ENCODE measurements around the gene HOMEZ. TPM values are rescaled to one million over a fixed set of nuclear protein-coding genes. Genes with fewer than 3 reads are reported as not detected.
A peak's percentile ranks its signal among the peaks of the same experiment; 100 is the strongest.

HOMEZ gene
- total RNA-seq, 1 donor from 2014 or later: 10.4 TPM

DNA sequence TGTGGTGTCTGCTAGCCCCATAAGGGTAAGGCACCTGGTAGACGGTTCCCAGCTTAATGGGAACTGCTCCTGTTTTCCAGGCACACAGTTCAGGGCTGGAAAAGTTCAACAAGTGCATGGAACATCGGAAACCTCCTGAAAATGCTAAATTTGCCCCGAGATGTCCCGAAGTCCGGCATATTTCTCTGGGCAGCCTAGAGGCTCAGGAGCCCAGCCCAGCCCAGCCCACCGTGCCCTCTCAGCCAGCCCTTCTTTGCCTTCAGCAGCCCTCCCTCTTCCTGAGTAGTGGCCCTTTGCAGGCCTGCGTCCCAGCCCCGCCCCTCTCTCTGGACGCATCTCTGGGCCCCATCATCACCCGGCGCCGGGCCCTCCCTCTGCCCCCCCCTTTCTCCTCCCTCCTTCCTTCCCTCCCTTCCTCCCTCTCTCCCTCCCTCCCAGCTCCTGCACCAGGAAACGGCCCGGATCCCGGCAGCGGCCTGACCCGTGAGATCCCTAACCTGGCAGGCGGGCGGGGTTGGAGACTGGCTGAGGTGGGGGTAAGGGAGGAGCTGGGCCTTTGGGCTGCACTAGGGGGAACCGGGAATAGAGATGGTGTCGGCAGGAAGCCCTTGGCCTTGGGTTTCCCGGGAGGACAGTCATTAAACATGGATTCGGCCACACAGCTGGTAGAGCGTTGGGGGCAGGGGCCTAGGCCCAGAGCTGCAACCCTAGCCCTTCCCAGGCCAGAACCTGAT, 20.6 kb upstream of the HOMEZ start, which contains the start of gene BCL2L2:
TSS of gene BCL2L2 (plus strand) at position 422 of the 734 bp plus-strand sequence. CDS start 935 bp downstream, outside the sequence.
- no peak for DNase-seq (ENCODE audit: low read depth)
- peak within 1 kb of the TSS; percentile 87 for H3K4me3 ChIP-seq (ENCODE audit: low read depth, low read length)
- TF ChIP-seq, protein P1, sequence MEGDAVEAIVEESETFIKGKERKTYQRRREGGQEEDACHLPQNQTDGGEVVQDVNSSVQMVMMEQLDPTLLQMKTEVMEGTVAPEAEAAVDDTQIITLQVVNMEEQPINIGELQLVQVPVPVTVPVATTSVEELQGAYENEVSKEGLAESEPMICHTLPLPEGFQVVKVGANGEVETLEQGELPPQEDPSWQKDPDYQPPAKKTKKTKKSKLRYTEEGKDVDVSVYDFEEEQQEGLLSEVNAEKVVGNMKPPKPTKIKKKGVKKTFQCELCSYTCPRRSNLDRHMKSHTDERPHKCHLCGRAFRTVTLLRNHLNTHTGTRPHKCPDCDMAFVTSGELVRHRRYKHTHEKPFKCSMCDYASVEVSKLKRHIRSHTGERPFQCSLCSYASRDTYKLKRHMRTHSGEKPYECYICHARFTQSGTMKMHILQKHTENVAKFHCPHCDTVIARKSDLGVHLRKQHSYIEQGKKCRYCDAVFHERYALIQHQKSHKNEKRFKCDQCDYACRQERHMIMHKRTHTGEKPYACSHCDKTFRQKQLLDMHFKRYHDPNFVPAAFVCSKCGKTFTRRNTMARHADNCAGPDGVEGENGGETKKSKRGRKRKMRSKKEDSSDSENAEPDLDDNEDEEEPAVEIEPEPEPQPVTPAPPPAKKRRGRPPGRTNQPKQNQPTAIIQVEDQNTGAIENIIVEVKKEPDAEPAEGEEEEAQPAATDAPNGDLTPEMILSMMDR (conservative IDR thresholded peaks at IDR 0.05; ENCODE audit: low read depth, low read length): no peak

DNA sequence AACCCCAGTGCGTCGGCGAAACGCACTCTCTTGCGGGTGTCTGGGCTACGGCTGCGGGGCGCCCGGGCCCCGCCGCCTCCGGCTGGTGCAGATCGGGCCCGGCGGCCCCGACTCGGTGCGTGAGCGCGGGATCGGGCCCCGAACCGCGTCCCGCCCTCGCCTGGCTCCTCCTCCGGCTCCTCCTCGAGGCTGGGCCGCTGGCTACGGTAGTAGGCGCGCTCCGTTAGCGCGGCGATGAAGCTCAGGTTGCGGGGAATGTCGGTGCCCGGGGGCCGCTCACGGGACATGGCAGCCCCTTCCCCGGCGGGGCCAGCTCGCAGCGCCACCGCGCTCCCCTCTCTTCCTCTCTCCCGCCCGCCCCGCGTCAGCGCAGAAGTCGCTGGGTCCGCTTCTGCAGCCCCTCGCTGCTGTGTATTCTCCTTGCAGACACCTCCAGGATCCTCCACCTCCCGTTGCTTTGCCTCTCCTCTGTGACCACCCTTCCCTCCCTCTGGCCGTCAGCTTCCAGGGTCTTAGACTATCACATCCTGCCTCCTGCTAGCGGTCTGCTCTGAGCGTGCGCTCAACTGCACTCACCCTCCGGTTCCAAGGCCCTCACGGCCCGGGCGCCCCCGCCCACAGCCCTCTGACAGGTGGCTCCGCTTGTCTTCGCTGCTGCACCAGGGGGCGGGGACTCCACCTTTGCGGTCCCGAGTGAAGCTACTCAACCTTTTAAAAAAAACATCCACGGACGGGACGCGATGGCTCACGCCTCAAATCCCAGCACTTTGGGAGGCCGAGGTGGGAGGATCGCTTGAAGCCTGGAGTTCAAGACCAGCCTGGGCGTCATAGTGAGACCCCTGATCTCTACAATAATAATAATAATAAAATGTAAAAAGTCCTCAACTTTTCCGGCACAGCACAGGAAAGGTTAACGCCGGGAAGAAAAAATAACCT, 16.6 kb upstream of the HOMEZ start, which contains the start of gene PPP1R3E:
TSS of gene PPP1R3E (minus strand) at position 570 of the 936 bp plus-strand sequence. CDS start at position 287, 283 bp downstream.
- TF ChIP-seq, protein P1 (conservative IDR thresholded peaks at IDR 0.05; ENCODE audit: low read depth, low read length): no peak
- H3K4me3 ChIP-seq (ENCODE audit: low read depth, low read length): peak within 1 kb of the TSS; percentile 60
- DNase-seq (ENCODE audit: low read depth): no peak

DNA sequence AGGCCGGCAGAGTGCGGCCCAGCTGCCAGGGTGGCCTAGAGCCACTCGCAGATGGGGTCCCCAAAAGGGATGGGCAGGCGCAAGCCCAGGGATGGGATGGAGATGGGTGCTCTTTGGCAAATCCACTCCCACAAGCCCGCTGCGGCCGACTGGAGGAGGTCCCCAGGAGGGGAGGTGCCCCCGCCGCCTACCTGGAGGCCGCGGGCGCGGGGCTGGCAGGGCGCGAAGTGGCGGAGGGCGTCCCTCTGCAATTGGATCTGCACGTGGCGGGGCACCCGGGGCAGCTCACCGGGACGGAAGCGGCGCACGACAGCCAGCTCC, 16.0 kb upstream of the HOMEZ start:
- DNase-seq (ENCODE audit: low read depth): no peak
- TF ChIP-seq, protein P1 (conservative IDR thresholded peaks at IDR 0.05; ENCODE audit: low read depth, low read length): no peak
- H3K4me3 ChIP-seq (ENCODE audit: low read depth, low read length): peak overlapping the region; percentile 60

DNA sequence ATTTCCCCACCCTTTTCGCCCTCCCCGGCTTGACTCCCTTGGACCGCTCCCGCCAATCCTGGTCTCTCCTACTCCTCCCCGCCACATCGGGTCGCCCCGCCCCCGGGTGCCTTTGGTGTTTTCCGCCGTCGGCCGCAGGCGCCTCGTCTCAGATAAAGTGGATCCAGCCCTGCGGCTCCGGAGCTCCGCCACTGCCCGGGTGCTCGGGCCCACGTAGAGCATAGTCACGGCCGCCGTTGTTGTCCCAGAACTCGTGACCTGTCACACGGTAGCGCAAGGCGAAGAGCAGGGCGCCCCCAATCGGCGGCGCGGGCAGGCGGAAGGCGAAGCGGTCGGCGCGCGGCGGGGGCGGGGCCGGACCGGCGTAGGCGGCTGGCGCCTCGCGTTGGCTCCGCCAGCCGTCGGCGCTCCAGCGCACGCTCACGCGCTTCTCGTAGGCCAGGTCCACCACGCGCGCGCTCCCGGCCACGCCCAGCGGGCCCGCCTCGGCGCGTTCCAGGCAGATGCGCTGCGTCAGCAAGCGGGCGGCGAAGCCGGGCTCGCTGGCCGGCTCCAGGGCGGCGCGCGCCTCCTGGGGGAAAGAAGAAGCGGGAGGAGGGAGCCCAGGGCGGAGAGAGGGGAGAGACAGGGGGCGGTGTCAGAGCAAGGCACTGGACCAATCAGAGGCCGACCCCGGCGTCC, 15.5 kb upstream of the HOMEZ start:
- DNase-seq (ENCODE audit: low read depth): peak; percentile 73
- TF ChIP-seq, protein P1 (conservative IDR thresholded peaks at IDR 0.05; ENCODE audit: low read depth, low read length): peak; percentile 55
- H3K4me3 ChIP-seq (ENCODE audit: low read depth, low read length): peak overlapping the region; percentile 61

DNA sequence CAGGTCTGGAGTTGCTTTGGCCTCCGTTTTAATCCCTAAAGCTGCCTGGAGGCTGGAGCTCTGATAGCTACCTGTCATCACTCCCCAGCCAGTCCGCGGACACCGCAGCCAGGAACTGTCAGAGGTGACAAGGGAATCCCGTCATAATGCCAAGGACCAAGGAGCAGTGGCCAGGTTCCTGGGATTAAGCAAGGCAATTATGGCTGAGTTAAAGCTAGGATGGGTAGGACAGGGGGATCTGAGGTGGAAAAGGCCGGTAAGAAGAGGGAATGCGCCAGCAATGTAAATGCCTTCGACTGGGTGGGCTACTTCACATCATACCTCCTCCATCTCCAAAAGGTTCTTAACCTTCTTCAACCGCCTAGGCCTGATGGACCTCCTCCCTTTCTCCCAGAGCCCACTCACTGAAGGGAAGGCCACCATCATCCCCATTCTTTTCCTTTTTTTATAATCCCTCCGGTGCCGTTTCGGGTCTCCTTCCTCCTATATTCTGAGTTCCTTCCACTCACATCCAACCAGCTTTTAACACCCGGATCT, 14.8 kb upstream of the HOMEZ start:
- TF ChIP-seq, protein P1 (conservative IDR thresholded peaks at IDR 0.05; ENCODE audit: low read depth, low read length): no peak
- H3K4me3 ChIP-seq (ENCODE audit: low read depth, low read length): peak overlapping the region; percentile 61
- DNase-seq (ENCODE audit: low read depth): no peak

DNA sequence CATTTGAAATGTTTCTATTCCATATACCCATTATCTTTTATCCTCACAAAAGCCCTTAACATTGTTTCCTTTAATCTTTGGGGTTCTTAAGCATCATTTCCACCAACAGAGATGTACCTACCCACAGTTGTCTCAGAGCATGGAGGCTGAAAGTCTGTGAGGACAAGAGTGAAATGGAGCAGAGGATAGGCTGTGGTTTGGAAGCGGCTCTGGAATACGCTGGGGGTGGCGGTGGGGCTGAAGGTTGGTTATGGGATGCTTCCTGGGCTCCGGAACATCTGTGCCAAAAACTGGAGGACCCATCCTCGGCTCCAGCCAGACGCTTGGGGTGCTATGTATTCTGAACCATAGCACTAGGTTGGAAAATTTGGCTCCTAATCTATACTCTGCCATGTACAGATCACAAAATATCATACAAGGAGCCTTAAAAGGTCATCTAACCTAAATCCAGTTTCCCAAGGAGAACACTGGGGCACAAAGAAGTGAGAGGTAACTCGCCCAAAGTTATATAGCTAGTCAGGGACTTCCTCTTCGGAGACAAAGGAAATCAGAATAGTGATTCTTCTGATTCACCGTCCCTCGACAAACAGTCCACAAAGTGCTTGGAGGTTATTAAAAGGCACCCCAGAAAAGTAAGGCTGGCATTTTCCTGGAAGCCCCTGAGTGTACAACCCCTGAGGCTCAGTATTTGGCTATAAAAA, 14.2 kb upstream of the HOMEZ start:
- TF ChIP-seq, protein P1 (conservative IDR thresholded peaks at IDR 0.05; ENCODE audit: low read depth, low read length): no peak
- H3K4me3 ChIP-seq (ENCODE audit: low read depth, low read length): peak overlapping the region; percentile 61
- no peak for DNase-seq (ENCODE audit: low read depth)

All from epithelial cell of proximal tubule (primary cell).